HG03095 (cell line): ENCODE results near the gene TTC38.

Experiments used
- ATAC-seq: cut with Tn5 transposase; IDR thresholded peaks from one replicate; pipeline ENCODE4 v1.9.1; 2021; ENCODE audit warnings: moderate library complexity; ENCODE audit not compliant: unreplicated experiment

Gene TTC38

GRCh38 chr22:46323162-46323561 lies 55.4 kb downstream of the TTC38 start:
- no peak for ATAC-seq

DNA sequence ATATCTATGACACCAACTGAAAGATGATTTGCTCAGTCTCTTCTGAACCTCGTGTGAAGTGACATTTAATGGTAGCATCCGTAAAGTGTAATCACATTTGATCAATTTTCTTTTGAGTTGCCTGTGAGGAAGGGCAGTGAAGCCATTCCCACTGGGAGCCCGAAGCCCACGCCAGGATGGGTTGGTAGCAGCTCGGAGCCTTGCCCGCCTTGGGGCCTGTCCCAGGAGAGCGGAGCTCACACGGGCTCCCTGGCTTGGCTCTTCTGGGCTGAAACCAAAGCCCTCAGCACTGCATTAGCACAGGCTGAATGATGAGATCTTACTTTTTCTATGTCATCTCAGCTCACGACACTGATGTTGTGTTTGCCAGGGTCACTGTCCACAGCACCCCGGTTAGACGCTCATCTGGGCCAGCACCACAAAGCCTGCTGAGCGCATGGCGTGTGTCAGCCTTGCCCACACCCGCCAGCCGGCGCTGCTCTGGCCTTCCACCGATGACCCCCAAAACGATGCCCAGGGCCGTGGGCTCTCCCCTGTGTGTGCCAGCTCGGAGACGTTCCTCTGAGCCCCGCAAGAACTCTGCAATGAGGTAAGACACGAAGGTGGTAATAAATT lies 58.4 kb downstream of the TTC38 start:
- ATAC-seq: no peak

- no peak for ATAC-seq
Observed at GRCh38 chr22:46327691-46328465, 60.1 kb downstream of the TTC38 start.

- ATAC-seq: no peak
Observed at GRCh38 chr22:46328797-46329196, 61.0 kb downstream of the TTC38 start.

DNA sequence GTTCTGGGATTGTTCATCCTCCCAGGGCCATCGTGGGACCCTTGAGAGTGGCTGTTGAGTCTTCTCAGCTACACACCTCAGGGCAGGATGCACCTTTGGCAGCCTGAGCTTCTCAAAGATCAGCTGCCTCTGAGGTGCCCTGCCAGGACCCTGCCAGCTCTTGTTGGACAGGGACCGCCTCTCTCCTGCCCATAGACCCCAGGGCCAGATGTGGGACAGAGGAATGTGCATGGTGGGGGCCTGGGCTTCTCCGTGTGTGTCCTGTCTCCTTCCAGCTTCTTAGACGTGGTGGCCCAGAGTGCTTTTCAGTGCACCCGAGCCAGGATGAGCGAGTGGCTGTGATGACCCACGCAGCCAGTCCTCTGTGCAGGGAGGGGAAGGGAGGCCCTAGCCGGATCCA lies 61.8 kb downstream of the TTC38 start:
- no peak for ATAC-seq

GRCh38 chr22:46330426-46330825 lies 62.6 kb downstream of the TTC38 start:
- no peak for ATAC-seq

DNA sequence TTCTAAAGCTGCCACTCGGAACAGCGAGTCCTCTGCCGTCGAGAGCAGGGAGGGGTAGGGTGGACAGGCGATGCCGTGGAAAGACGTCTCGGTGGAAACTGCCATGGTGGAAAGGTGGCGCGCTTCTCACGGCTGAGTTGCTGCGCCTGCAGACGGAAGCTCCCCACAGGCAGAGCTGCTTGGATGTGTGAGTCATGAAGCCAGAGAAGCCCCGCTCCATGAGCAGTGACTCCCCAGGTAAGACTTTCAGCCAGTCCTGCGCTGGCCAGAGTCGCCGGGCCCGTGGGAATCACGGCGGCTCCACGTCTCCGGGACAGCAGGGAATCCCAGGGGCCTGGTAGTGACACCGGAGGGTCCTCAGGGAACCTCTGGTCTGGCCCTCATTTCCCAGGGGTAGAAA lies 63.7 kb downstream of the TTC38 start:
- no peak for ATAC-seq

DNA sequence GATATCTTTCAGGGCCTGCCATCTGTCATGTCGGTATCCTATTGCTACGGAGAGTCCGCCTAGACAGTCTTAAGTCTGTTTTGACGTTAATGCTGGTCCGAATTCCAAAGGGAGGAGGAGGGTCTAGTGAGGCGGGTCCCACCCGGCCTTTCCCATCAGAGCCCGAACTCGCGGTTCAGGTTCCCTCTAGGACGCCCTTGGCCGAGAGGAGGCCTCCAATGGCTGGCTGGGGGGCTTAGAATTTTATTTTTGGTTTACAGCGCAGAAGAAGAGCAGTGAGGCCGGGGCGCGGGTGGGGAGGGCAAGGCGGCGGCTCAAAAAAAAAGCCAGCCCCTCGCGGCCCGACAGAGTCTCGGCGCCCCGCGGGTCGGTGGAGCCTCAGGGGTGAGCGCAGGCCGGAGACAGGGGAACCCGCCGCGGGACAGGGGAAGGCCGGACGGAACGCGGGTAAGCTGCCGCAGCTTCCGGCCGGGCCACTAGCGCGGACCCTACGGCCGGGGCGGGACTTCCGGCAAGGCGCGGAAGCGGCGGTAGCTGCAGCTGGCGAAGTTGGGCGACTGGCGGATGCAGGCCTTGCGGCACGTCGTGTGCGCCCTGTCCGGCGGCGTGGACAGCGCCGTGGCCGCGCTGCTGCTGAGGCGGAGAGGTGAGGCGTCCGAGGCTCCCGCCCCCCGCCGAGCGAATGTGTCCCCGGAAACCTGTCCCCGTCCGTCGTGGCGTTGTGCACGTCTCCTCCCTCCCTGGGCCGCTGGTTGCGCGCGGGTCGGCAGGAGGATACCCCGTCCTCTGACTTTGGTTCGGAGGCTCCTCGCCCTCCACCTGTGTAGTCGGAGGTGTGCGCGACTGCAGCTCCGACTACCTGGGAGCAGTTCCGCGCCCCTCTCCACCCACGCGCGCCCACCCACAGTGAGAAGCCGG lies 67.7 kb downstream of the TTC38 start, which contains the start of gene TRMU:
TRMU (plus strand) TSS at position 514 of the 918 bp plus-strand sequence; CDS start at position 565, 51 bp downstream.
- ATAC-seq: peak; percentile 64

DNA sequence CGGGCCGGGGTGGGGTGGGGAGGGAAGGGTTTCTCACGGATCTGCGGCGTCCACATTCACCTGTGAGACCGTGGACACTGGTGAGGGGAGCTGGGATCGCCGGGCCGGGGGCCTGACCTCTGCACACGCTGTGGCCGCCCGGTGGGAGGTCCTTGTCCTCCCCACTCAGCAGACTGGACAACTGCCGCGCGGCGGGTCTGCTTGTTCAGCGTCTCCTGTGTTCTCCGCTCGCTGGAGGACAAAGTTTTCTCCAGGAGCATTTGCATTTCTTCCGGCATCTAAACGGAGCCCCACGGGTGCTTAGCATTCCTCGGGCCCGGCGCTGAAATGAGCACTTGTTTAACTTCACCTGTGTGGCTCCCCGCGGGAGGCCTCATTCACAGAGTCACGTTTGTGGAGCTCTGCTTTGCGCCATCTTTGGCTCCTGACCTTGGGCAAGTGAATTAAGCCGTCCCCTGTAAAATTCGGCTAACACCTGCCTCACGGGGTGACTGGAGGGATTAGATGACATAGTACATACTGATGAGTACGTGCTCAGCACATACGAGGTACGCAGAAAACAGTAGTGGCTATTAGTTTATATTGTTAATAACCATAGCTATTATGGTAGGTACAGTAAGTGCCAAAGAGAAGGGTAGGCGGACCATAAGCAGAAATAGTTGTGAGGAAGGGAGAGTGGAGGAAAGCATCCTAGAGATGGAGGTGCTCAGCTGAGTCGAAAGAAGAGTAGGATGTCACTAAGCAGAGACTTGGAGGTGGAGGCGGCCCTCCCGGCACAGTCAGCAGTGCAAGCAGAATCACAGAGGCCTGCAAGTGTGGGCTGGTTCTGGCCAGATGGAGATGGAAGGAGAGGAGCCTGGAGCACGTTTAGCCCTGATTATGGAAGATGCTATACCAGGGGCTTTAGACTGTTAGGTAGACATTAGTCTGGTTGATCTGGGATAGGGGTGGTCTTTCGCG lies 68.6 kb downstream of the TTC38 start:
- no peak for ATAC-seq

- ATAC-seq: no peak
Observed at GRCh38 chr22:46337870-46338269, 70.1 kb downstream of the TTC38 start.

DNA sequence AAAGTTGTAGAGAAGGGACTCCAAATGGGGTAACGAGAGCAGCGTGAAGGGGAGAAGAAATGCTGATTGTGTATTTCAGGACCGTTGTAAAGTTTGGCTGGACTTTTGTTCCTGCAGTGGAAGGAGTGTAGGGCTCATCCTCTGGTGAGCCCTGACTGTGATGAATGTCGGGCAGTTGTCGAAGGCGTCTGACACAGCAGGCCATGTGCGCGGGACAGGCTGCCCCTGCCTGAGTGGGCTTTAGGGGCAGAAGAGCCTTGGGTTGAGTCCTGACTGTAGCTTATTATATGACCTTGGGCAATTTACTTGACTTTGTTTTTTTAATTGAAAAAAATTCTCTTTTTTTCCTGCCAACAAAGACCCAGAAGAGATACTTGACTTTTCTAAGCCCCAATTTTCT lies 70.8 kb downstream of the TTC38 start:
- no peak for ATAC-seq

DNA sequence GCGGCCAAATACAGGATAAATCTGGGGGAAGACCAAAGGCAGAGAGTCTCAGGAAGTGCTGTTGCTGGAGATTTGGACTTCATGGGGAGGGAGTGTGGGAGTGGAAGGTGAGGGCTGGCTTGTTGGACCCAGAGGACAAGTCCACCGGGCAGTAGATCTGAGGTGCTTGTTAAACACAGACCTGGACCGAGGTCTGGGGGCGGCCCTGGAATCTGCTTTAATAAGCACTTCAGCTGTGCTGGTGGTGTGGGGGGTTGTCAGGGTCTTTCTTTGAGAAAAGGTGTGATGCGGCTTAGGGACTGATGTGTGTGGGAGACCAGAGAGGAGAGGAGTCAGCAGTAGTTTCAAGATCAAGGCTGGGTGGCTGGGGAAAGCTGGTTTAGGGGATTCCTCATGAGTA lies 72.1 kb downstream of the TTC38 start:
- no peak for ATAC-seq

GRCh38 chr22:46340676-46341075 lies 72.9 kb downstream of the TTC38 start:
- no peak for ATAC-seq
